Measurements from ENCODE around the gene MAP3K10.

- no peak for TF ChIP-seq CTCF (IDR thresholded peaks at IDR 0.05; ENCODE audit: low read length)
- TF ChIP-seq EZH2 (optimal IDR thresholded peaks at IDR 0.05; ENCODE audit: low read depth, low read length) = no peak
Observed at GRCh38 chr19:40154121-40154680, 37.0 kb upstream of the MAP3K10 start.

All from MM.1S (cell line).